DND-41 (cell line): ENCODE data around the gene TTLL5.

Source experiments
- ATAC-seq: fragments of 200-7000 bp; cut with Tn5 transposase; 3 replicates; pipeline ENCODE4 v1.9.1; 2021; ENCODE audit warnings: low read depth; ENCODE audit not compliant: insufficient read depth
- DNase-seq: peaks from one replicate; pipeline ENCODE4 v3.0.0-alpha.2; 2020
- H2AFZ ChIP-seq: 2 replicates; pipeline ENCODE4 v1.6.0; 2012; ENCODE audit warnings: low read depth, low read length
- H3K27ac ChIP-seq: 2 replicates; pipeline ENCODE4 v1.5.1; 2012; ENCODE audit warnings: low read length, inconsistent platforms
- H3K27me3 ChIP-seq: fragments of 200-600 bp; sonication (generic); 2 replicates; pipeline ENCODE4 v1.6.0; 2012; ENCODE audit warnings: low read length, mild to moderate bottlenecking, inconsistent platforms; ENCODE audit not compliant: insufficient read depth, poor library complexity
- H3K36me3 ChIP-seq: 2 replicates; pipeline ENCODE4 v1.5.1; 2012; ENCODE audit warnings: low read length, inconsistent platforms; ENCODE audit not compliant: insufficient read depth
- H3K4me1 ChIP-seq: 2 replicates; pipeline ENCODE4 v1.5.1; 2012; ENCODE audit warnings: mild to moderate bottlenecking, low read length; ENCODE audit not compliant: insufficient read depth
- H3K4me2 ChIP-seq: 2 replicates; pipeline ENCODE4 v1.6.0; 2012; ENCODE audit warnings: mild to moderate bottlenecking, moderate library complexity, low read length, inconsistent platforms; ENCODE audit not compliant: insufficient read depth
- H3K4me3 ChIP-seq, 2 experiments: fragments of 200-600 bp in 1 of 2; shearing (Covaris generic) in 1 of 2; 2 replicates each; pipeline ENCODE4 v1.5.1; 2012 to 2016; ENCODE audit warnings: inconsistent platforms in 2 of 2, low read length in 2 of 2, mild to moderate bottlenecking in 2 of 2, low read depth in 1 of 2, moderate library complexity in 1 of 2
- H3K79me2 ChIP-seq: 2 replicates; pipeline ENCODE4 v1.6.0; 2012; ENCODE audit warnings: low read length, inconsistent platforms; ENCODE audit not compliant: insufficient read depth
- H3K9ac ChIP-seq: 2 replicates; pipeline ENCODE4 v1.6.0; 2012; ENCODE audit warnings: low read depth, mild to moderate bottlenecking, inconsistent platforms, low read length, moderate library complexity
- H3K9me3 ChIP-seq: 2 replicates; pipeline ENCODE4 v1.5.1; 2012; ENCODE audit warnings: low read length, moderate library complexity, mild to moderate bottlenecking, inconsistent platforms; ENCODE audit not compliant: insufficient read depth, severe bottlenecking
- H4K20me1 ChIP-seq: 2 replicates; pipeline ENCODE4 v1.6.0; 2012; ENCODE audit warnings: low read length; ENCODE audit not compliant: insufficient read depth
- CTCF ChIP-seq: IDR thresholded peaks from 2 replicates; pipeline ENCODE4 v1.5.1; 2012; ENCODE audit warnings: borderline replicate concordance, low read length, moderate library complexity, mild to moderate bottlenecking; ENCODE audit not compliant: poor library complexity, severe bottlenecking; ENCODE audit errors: extremely low read depth
- EZH2 ChIP-seq: IDR thresholded peaks from 3 replicates; pipeline ENCODE4 v1.6.1; 2012; ENCODE audit warnings: borderline replicate concordance, low read depth, mild to moderate bottlenecking, moderate library complexity, low read length, inconsistent platforms; ENCODE audit not compliant: severe bottlenecking

The TTLL5 gene

GRCh38 chr14:75926431-75927115, 265.5 kb downstream of the TTLL5 start:
- no peak for ATAC-seq
- Histone ChIP-seq H3K4me2 (no peak overlapping the region), H2AFZ (no peak overlapping the region), H3K27me3 (no peaks in the 10 kb centered on the region), H3K4me1 (no peaks in the 10 kb centered on the region), H3K4me3 (no peak overlapping the region), H3K79me2 (no peaks in the 10 kb centered on the region), H4K20me1 (no peaks in the 10 kb centered on the region), H3K27ac (no peak overlapping the region), H3K9me3 (no peaks in the 10 kb centered on the region), H3K9ac (no peak overlapping the region), H3K36me3 (peaks cover 6% of the 10 kb centered on the region; the same call in 1 of the 2 replicates)
- no peak for DNase-seq
- TF ChIP-seq EZH2 (no peak), CTCF (no peak)

- TF ChIP-seq EZH2, result no peak
- no peak for TF ChIP-seq CTCF
- H3K9ac ChIP-seq, result no peak overlapping the region
- no peaks in the 10 kb centered on the region for H3K79me2 ChIP-seq
- H4K20me1 ChIP-seq, result no peaks in the 10 kb centered on the region
- H3K4me3 ChIP-seq, result no peak overlapping the region
- H2AFZ ChIP-seq, result no peak overlapping the region
- H3K4me1 ChIP-seq, result no peaks in the 10 kb centered on the region
- no peaks in the 10 kb centered on the region for H3K9me3 ChIP-seq
- H3K27ac ChIP-seq, result no peak overlapping the region
- no peaks in the 10 kb centered on the region for H3K27me3 ChIP-seq
- DNase-seq (no peak), ATAC-seq (no peak)
- H3K36me3 ChIP-seq, result peaks cover 6% of the 10 kb centered on the region; the same call in 1 of the 2 replicates
- H3K4me2 ChIP-seq, result no peak overlapping the region
Measured at GRCh38 chr14:75927564-75928087, 266.6 kb downstream of the TTLL5 start.

- no peak overlapping the region for H3K4me3 ChIP-seq
- no peak overlapping the region for H3K27ac ChIP-seq
- H4K20me1 ChIP-seq, result no peaks in the 10 kb centered on the region
- H3K9me3 ChIP-seq, result no peaks in the 10 kb centered on the region
- DNase-seq, result no peak
- no peaks in the 10 kb centered on the region for H3K4me1 ChIP-seq
- TF ChIP-seq EZH2 (no peak), CTCF (no peak)
- H2AFZ ChIP-seq, result no peak overlapping the region
- ATAC-seq, result no peak
- H3K4me2 ChIP-seq, result no peak overlapping the region
- H3K79me2 ChIP-seq, result no peaks in the 10 kb centered on the region
- no peak overlapping the region for H3K9ac ChIP-seq
- H3K36me3 ChIP-seq, result peaks cover 6% of the 10 kb centered on the region; the same call in 1 of the 2 replicates
- H3K27me3 ChIP-seq, result no peaks in the 10 kb centered on the region
Measured at GRCh38 chr14:75928690-75929181, 267.7 kb downstream of the TTLL5 start.
